ENCODE measurements around the gene FHIP1B. TPM values are rescaled to one million over a fixed set of nuclear protein-coding genes. Genes with fewer than 3 reads are reported as not detected.

FHIP1B gene
- polyA plus RNA-seq, 1 donor (not counting 4 experiments of a cell fraction or from before 2014, with no cell fraction given), result 18.7 TPM

GRCh38 chr11:6240139-6240538, 5.7 kb upstream of the FHIP1B start:
- FAIRE-seq, result no peak
- dilution Hi-C loops (cut with MboI; ENCODE audit: extremely low pct_ligation_motif_present, low sequenced_read_pairs), result no loop called here
- no peaks in the 10 kb centered on the region for H3K36me3 ChIP-seq (ENCODE audit: control insufficient read depth in 2 of 2, extremely low read depth in 1 of 2, insufficient read depth in 2 of 2, low read length in 2 of 2)
- no peak overlapping the region for H3K4me2 ChIP-seq (ENCODE audit: control insufficient read depth, extremely low read depth, insufficient read depth, low read depth, low read length)
- TF ChIP-seq CTCF (optimal IDR thresholded peaks at IDR 0.05 in 1 of 3, IDR thresholded peaks at IDR 0.05 in 1 of 3, conservative IDR thresholded peaks at IDR 0.05 in 1 of 3; ENCODE audit: extremely low read depth in 1 of 3, insufficient read depth in 2 of 3, low read length in 3 of 3) (no peak), EZH2 (IDR thresholded peaks at IDR 0.05; ENCODE audit: low read length) (no peak)
- no peaks in the 10 kb centered on the region for H3K79me2 ChIP-seq (ENCODE audit: control insufficient read depth, insufficient read depth, low read length)
- H3K9ac ChIP-seq (ENCODE audit: control insufficient read depth, extremely low read depth, insufficient read depth, low read length), result no peak overlapping the region
- H3K9me3 ChIP-seq (ENCODE audit: control insufficient read depth, low read depth, low read length), result no peaks in the 10 kb centered on the region
- H3K9me1 ChIP-seq (ENCODE audit: control insufficient read depth, extremely low read depth, insufficient read depth, low read length), result no peaks in the 10 kb centered on the region
- no peaks in the 10 kb centered on the region for H4K20me1 ChIP-seq (ENCODE audit: control insufficient read depth, extremely low read depth, insufficient read depth, low read length)
- DNase-seq (ENCODE audit: low read depth, low spot score), result no peak
- peaks cover under 1% of the 10 kb centered on the region for H3K4me1 ChIP-seq (ENCODE audit: control insufficient read depth, extremely low read depth, insufficient read depth, low read length)
- no peaks in the 10 kb centered on the region for H3K27me3 ChIP-seq (ENCODE audit: control insufficient read depth, extremely low read depth, insufficient read depth, low read length)
- no peak overlapping the region for H3K4me3 ChIP-seq (ENCODE audit: control insufficient read depth in 2 of 3, extremely low read depth in 1 of 3, insufficient read depth in 2 of 3, low read depth in 1 of 3, low read length in 3 of 3)
- no peak overlapping the region for H3K27ac ChIP-seq (ENCODE audit: control insufficient read depth, insufficient read depth, low read length)
- H2AFZ ChIP-seq (ENCODE audit: control insufficient read depth, low read length), result no peak overlapping the region

DNA sequence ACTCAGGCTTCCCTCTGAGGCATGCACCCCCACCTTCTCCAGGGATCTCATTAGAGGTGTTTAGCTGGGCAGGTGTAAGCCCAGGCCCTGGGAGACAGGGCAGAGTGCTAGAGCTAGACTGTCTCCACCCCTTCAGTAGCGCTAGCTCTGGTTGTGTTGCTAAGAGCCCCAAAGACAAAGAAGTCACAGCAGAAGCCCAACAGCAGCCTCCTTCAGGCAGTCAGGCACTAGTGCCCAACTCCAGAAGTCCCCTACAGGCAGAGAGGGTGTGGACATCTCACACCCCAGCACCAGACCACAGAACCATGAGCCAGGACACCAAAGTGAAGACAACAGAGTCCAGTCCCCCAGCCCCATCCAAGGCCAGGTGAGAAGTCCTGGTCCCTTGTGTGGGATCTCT, 4.5 kb upstream of the FHIP1B start, which contains the start of gene CNGA4:
Gene CNGA4 (plus strand): TSS at position 188 of the 400 bp plus-strand sequence. CDS start 118 bp downstream, at position 306.
- dilution Hi-C loops (cut with MboI; ENCODE audit: extremely low pct_ligation_motif_present, low sequenced_read_pairs), result no loop called here
- no peak for FAIRE-seq
- TF ChIP-seq EZH2 (IDR thresholded peaks at IDR 0.05; ENCODE audit: low read length), result no peak
- TF ChIP-seq CTCF (optimal IDR thresholded peaks at IDR 0.05 in 1 of 3, IDR thresholded peaks at IDR 0.05 in 1 of 3, conservative IDR thresholded peaks at IDR 0.05 in 1 of 3; ENCODE audit: extremely low read depth in 1 of 3, insufficient read depth in 2 of 3, low read length in 3 of 3), result no peak

More for the DNA sequence above, 4.5 kb upstream of the FHIP1B start, which contains the start of gene CNGA4:
- Histone ChIP-seq H3K79me2 (ENCODE audit: control insufficient read depth, insufficient read depth, low read length) (peaks cover 5% of the 10 kb centered on the region), H3K9me3 (ENCODE audit: control insufficient read depth, low read depth, low read length) (no peaks in the 10 kb centered on the region), H3K9me1 (ENCODE audit: control insufficient read depth, extremely low read depth, insufficient read depth, low read length) (no peaks in the 10 kb centered on the region), H3K4me1 (ENCODE audit: control insufficient read depth, extremely low read depth, insufficient read depth, low read length) (no peaks in the 10 kb centered on the region), H3K27ac (ENCODE audit: control insufficient read depth, insufficient read depth, low read length) (no peak within 1 kb of the TSS), H2AFZ (ENCODE audit: control insufficient read depth, low read length) (no peak within 1 kb of the TSS), H3K27me3 (ENCODE audit: control insufficient read depth, extremely low read depth, insufficient read depth, low read length) (no peaks in the 10 kb centered on the region), H3K9ac (ENCODE audit: control insufficient read depth, extremely low read depth, insufficient read depth, low read length) (no peak within 1 kb of the TSS), H3K36me3 (ENCODE audit: control insufficient read depth in 2 of 2, extremely low read depth in 1 of 2, insufficient read depth in 2 of 2, low read length in 2 of 2) (no peaks in the 10 kb centered on the region), H3K4me2 (ENCODE audit: control insufficient read depth, extremely low read depth, insufficient read depth, low read depth, low read length) (no peak within 1 kb of the TSS), H4K20me1 (ENCODE audit: control insufficient read depth, extremely low read depth, insufficient read depth, low read length) (no peaks in the 10 kb centered on the region), H3K4me3 (ENCODE audit: control insufficient read depth in 2 of 3, extremely low read depth in 1 of 3, insufficient read depth in 2 of 3, low read depth in 1 of 3, low read length in 3 of 3) (no peak within 1 kb of the TSS)
- DNase-seq (ENCODE audit: low read depth, low spot score), result no peak

Data from keratinocyte (primary cell).